Measurements from ENCODE around the gene SCAMP1. TPM values are rescaled to one million over a fixed set of nuclear protein-coding genes. Genes with fewer than 3 reads are reported as not detected.
"Not testable (repeated sequence)": the region's sequence is repeated elsewhere in the genome, so short reads cannot be mapped to it uniquely, and the experiment has no call there.

The SCAMP1 gene
- polyA plus RNA-seq, 1 donor = 27.3 TPM

- Histone ChIP-seq H3K27ac (ENCODE audit: low read length) (peak overlapping the region; percentile 78), H3K4me3 (ENCODE audit: low read length) (peak overlapping the region; percentile 99)
- not testable (repeated sequence) for H3K27me3 ChIP-seq (ENCODE audit: control insufficient read depth, insufficient read depth, low read length); H3K9me3 ChIP-seq (ENCODE audit: control insufficient read depth, low read depth, low read length); H3K4me1 ChIP-seq (ENCODE audit: control insufficient read depth, insufficient read depth, low read length); DNase-seq; H3K36me3 ChIP-seq (ENCODE audit: control insufficient read depth, insufficient read depth, low read length)
- WGBS (ENCODE audit: insufficient coverage, low lambda C conversion rate) = 54% methylated on average over 2 of the region's 19 CpGs
Measured at GRCh38 chr5:78359455-78359830, 974 bp upstream of the SCAMP1 start.

- peak overlapping the region; percentile 97 for H3K27ac ChIP-seq (ENCODE audit: low read length)
- H3K4me3 ChIP-seq (ENCODE audit: low read length) = peak overlapping the region; percentile 99
- DNase-seq = no peak
- H3K36me3 ChIP-seq (ENCODE audit: control insufficient read depth, insufficient read depth, low read length) = peaks cover 7% of the 10 kb centered on the region
- WGBS (ENCODE audit: insufficient coverage, low lambda C conversion rate) = no CpG with 5 or more reads among the region's 26 CpGs
- H3K9me3 ChIP-seq (ENCODE audit: control insufficient read depth, low read depth, low read length) = peaks cover 4% of the 10 kb centered on the region
- H3K27me3 ChIP-seq (ENCODE audit: control insufficient read depth, insufficient read depth, low read length) = no peaks in the 10 kb centered on the region
- no peaks in the 10 kb centered on the region for H3K4me1 ChIP-seq (ENCODE audit: control insufficient read depth, insufficient read depth, low read length)
Measured at GRCh38 chr5:78360674-78360923, 182 bp downstream of the SCAMP1 start.

DNA sequence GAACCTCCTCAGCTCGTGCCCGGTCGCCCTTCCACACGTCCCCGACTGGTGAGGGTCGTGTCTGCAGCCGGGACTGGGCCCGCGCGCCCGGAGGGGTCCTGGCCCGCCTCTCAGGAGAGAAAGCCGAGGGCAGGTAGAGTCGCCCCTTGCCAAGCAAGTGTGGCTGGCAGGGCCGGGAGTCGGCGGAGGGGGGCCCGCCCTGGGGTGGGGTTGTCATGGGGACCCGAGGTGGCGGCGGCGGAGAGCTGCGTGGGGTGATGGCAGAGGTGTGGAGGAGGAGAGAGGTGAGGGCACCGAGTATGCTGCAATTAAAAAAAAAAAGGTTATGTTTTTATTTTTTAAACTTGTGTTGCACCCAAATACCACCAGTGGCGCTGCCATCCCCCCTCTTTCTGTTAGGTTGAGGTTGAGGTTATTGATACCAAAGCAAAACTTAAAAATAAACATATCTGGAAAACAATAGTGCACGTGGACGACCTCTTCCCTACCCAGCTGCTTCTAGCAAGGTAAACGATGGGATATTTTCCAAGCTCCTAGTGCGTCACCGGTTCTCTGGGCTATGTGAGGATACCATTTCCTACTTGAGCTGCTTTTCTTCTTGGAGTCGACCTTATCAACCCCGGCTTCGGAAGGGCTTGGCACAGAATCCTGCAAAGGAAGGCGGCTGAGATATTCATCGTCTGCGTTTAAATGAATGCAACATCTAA lies 660 bp downstream of the SCAMP1 start:
- WGBS (ENCODE audit: insufficient coverage, low lambda C conversion rate) = 0% methylated on average over 3 of the region's 36 CpGs

GRCh38 chr5:78361631-78361993 lies 1.2 kb downstream of the SCAMP1 start:
- DNase-seq = no peak
- Histone ChIP-seq H3K4me1 (ENCODE audit: control insufficient read depth, insufficient read depth, low read length) (no peaks in the 10 kb centered on the region), H3K27ac (ENCODE audit: low read length) (peak overlapping the region; percentile 97), H3K9me3 (ENCODE audit: control insufficient read depth, low read depth, low read length) (peaks cover 4% of the 10 kb centered on the region), H3K4me3 (ENCODE audit: low read length) (peak overlapping the region; percentile 99), H3K36me3 (ENCODE audit: control insufficient read depth, insufficient read depth, low read length) (peaks cover 7% of the 10 kb centered on the region), H3K27me3 (ENCODE audit: control insufficient read depth, insufficient read depth, low read length) (no peaks in the 10 kb centered on the region)
- WGBS (ENCODE audit: insufficient coverage, low lambda C conversion rate) = 40% methylated on average over 1 of the region's 3 CpGs

More for the DNA sequence above, 660 bp downstream of the SCAMP1 start:
- peaks cover 4% of the 10 kb centered on the region for H3K9me3 ChIP-seq (ENCODE audit: control insufficient read depth, low read depth, low read length)
- peak overlapping the region; percentile 97 for H3K27ac ChIP-seq (ENCODE audit: low read length)
- peak overlapping the region; percentile 99 for H3K4me3 ChIP-seq (ENCODE audit: low read length)
- no peaks in the 10 kb centered on the region for H3K27me3 ChIP-seq (ENCODE audit: control insufficient read depth, insufficient read depth, low read length)
- peaks cover 7% of the 10 kb centered on the region for H3K36me3 ChIP-seq (ENCODE audit: control insufficient read depth, insufficient read depth, low read length)
- H3K4me1 ChIP-seq (ENCODE audit: control insufficient read depth, insufficient read depth, low read length) = no peaks in the 10 kb centered on the region
- peak; percentile 35 to 78 for DNase-seq

DNA sequence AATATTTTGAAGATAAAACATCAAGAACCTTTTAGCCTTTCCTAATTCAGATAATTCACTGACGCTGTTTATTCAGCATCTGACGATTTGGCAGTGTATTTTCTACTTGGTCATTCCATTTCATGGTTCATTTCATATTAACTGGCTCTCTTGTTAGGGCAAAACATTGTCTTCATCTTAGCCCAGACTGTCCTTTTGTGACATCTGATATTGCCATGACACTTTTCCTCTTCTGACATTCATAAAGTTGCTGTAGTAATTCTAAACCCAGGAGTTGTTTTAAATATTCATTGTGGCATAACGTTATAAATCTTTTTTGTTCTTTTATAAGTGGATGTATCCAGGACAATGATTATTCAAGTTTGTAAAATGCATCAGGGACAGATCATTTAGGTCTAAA lies 1.8 kb downstream of the SCAMP1 start:
- H3K4me3 ChIP-seq (ENCODE audit: low read length) = no peak overlapping the region
- no peak overlapping the region for H3K27ac ChIP-seq (ENCODE audit: low read length)
- H3K9me3 ChIP-seq (ENCODE audit: control insufficient read depth, low read depth, low read length) = peaks cover 4% of the 10 kb centered on the region
- no peak for DNase-seq
- peaks cover 2% of the 10 kb centered on the region for H3K36me3 ChIP-seq (ENCODE audit: control insufficient read depth, insufficient read depth, low read length)
- WGBS (ENCODE audit: insufficient coverage, low lambda C conversion rate) = 86% methylated on average over 1 of the region's 3 CpGs
- H3K27me3 ChIP-seq (ENCODE audit: control insufficient read depth, insufficient read depth, low read length) = no peaks in the 10 kb centered on the region
- H3K4me1 ChIP-seq (ENCODE audit: control insufficient read depth, insufficient read depth, low read length) = no peaks in the 10 kb centered on the region

- no peak for DNase-seq
- H3K36me3 ChIP-seq (ENCODE audit: control insufficient read depth, insufficient read depth, low read length) = no peaks in the 10 kb centered on the region
- peaks cover 4% of the 10 kb centered on the region for H3K9me3 ChIP-seq (ENCODE audit: control insufficient read depth, low read depth, low read length)
- H3K27me3 ChIP-seq (ENCODE audit: control insufficient read depth, insufficient read depth, low read length) = no peaks in the 10 kb centered on the region
- no peaks in the 10 kb centered on the region for H3K4me1 ChIP-seq (ENCODE audit: control insufficient read depth, insufficient read depth, low read length)
- WGBS (ENCODE audit: insufficient coverage, low lambda C conversion rate) = 100% methylated on average over 1 of the region's 1 CpG
- no peak overlapping the region for H3K27ac ChIP-seq (ENCODE audit: low read length)
- no peak overlapping the region for H3K4me3 ChIP-seq (ENCODE audit: low read length)
Measured at GRCh38 chr5:78364005-78364404, 3.6 kb downstream of the SCAMP1 start.

DNA sequence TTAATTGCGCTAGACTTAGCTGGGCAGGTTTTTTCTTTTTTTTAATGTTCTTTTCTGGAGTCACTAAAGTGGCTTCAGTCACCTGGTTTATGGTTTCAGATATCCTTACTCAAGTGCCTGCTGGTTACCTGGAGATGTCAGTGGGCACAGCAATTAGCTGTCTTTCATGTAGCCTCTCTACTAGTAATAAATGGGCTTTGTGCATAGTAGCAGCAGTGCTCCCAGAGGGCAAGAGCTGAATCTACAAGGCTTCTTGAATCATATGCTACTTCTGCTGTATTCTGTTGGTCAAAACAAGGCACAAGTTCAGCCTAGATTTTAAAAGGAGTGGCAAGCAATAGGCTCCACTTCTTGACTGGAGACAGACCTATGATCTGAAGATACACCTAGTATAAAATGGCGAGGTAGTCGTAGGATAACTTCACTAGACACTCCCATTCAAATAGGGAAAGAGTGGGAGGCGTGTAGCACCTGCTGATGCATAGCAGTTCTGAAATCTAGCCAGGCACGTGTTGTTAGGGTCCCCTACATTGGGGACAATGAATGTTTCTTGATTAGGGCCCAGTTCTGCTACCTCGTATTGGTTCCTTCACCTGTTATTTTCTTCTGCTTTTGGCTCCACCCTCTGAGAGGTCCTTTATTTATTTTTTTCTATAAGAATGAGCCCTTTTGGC lies 7.0 kb downstream of the SCAMP1 start:
- 79% methylated on average over 2 of the region's 6 CpGs for WGBS (ENCODE audit: insufficient coverage, low lambda C conversion rate)
- Histone ChIP-seq H3K27me3 (ENCODE audit: control insufficient read depth, insufficient read depth, low read length) (no peaks in the 10 kb centered on the region), H3K27ac (ENCODE audit: low read length) (no peak overlapping the region), H3K36me3 (ENCODE audit: control insufficient read depth, insufficient read depth, low read length) (no peaks in the 10 kb centered on the region), H3K4me1 (ENCODE audit: control insufficient read depth, insufficient read depth, low read length) (no peaks in the 10 kb centered on the region), H3K4me3 (ENCODE audit: low read length) (no peak overlapping the region), H3K9me3 (ENCODE audit: control insufficient read depth, low read depth, low read length) (no peaks in the 10 kb centered on the region)
- DNase-seq = peak in 1 of 2 donors; percentile 11

DNA sequence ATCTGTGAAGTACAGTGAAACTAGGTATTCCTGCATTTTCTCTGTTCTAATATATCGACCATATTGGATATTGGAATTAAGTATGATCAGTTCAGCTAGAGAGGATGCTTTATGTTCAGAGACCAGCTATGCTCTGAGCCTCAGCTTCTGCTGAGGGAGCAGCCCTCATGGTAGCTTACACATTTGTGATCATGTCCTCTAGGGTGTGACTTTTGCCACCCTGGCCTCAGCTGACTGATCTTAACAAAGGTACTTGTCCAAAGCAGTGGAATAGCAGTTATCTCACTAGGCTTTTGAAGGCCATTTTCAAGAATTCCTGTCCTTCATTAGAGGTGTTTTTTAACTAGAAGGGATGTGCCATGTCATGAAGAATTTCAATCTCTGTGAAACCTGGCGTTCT lies 9.3 kb downstream of the SCAMP1 start:
- no peaks in the 10 kb centered on the region for H3K27me3 ChIP-seq (ENCODE audit: control insufficient read depth, insufficient read depth, low read length)
- H3K9me3 ChIP-seq (ENCODE audit: control insufficient read depth, low read depth, low read length) = no peaks in the 10 kb centered on the region
- no peak overlapping the region for H3K4me3 ChIP-seq (ENCODE audit: low read length)
- WGBS (ENCODE audit: insufficient coverage, low lambda C conversion rate) = 100% methylated on average over 1 of the region's 2 CpGs
- no peak overlapping the region for H3K27ac ChIP-seq (ENCODE audit: low read length)
- no peak for DNase-seq
- no peaks in the 10 kb centered on the region for H3K36me3 ChIP-seq (ENCODE audit: control insufficient read depth, insufficient read depth, low read length)
- no peaks in the 10 kb centered on the region for H3K4me1 ChIP-seq (ENCODE audit: control insufficient read depth, insufficient read depth, low read length)

DNA sequence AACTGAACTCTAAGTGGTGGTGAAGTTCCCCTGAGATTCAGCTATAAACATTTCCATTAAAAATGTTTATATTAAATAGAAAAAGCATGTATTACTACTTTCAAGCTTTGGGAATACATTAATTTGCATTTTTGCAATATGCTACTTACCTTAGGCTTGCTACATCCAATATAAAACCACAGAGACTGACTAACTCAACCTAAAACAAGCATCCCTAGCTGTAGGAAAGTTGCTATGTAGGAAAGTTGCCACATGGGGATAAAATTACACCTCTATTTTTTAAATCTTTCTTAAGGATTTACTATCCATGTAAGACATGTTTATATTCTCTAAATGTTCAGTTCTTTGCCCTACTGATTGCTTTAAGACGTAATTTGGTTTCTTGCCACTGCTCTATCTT lies 12.8 kb downstream of the SCAMP1 start:
- Histone ChIP-seq H3K27ac (ENCODE audit: low read length) (no peak overlapping the region), H3K9me3 (ENCODE audit: control insufficient read depth, low read depth, low read length) (no peaks in the 10 kb centered on the region), H3K4me3 (ENCODE audit: low read length) (no peak overlapping the region), H3K4me1 (ENCODE audit: control insufficient read depth, insufficient read depth, low read length) (no peaks in the 10 kb centered on the region), H3K36me3 (ENCODE audit: control insufficient read depth, insufficient read depth, low read length) (no peaks in the 10 kb centered on the region), H3K27me3 (ENCODE audit: control insufficient read depth, insufficient read depth, low read length) (no peaks in the 10 kb centered on the region)
- no peak for DNase-seq
- 83% methylated on average over 1 of the region's 1 CpG for WGBS (ENCODE audit: insufficient coverage, low lambda C conversion rate)

DNA sequence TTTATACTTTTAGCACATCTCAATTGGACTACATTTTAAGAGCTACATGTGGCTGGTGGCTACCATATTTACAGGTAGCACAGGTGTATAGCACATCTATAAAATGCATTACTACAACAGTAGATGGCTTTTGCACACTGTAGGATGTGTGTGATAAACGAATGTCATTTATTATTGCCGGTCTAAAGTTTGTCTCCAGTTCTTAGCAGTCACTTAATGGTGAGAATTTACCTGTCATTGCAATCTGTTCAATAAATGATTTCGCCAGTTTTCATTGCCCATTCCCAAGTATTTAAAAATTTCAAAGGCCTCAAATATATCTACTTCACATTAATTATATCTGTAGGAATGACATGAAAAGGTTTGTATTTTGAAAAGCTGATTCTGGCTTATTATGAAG lies 15.9 kb downstream of the SCAMP1 start:
- Histone ChIP-seq H3K36me3 (ENCODE audit: control insufficient read depth, insufficient read depth, low read length) (no peaks in the 10 kb centered on the region), H3K27me3 (ENCODE audit: control insufficient read depth, insufficient read depth, low read length) (no peaks in the 10 kb centered on the region), H3K4me1 (ENCODE audit: control insufficient read depth, insufficient read depth, low read length) (no peaks in the 10 kb centered on the region), H3K9me3 (ENCODE audit: control insufficient read depth, low read depth, low read length) (no peaks in the 10 kb centered on the region), H3K27ac (ENCODE audit: low read length) (no peak overlapping the region), H3K4me3 (ENCODE audit: low read length) (no peak overlapping the region)
- DNase-seq = no peak
- 100% methylated on average over 1 of the region's 3 CpGs for WGBS (ENCODE audit: insufficient coverage, low lambda C conversion rate)
